Activated CD8-positive, alpha-beta memory T cell treated with anti-CD3 and anti-CD28 coated beads for 48 hours (primary cell): ENCODE data around the gene ORC5.
"Not testable (repeated sequence)": the region's sequence is repeated elsewhere in the genome, so short reads cannot be mapped to it uniquely, and the experiment has no call there.

ENCODE experiments used
- DNase-seq, 3 experiments: peaks; one replicate each; pipeline ENCODE4 v3.0.0-alpha.2; 2020; ENCODE audit warnings: low read depth in 2 of 3, low spot score in 2 of 3

The ORC5 gene

DNA sequence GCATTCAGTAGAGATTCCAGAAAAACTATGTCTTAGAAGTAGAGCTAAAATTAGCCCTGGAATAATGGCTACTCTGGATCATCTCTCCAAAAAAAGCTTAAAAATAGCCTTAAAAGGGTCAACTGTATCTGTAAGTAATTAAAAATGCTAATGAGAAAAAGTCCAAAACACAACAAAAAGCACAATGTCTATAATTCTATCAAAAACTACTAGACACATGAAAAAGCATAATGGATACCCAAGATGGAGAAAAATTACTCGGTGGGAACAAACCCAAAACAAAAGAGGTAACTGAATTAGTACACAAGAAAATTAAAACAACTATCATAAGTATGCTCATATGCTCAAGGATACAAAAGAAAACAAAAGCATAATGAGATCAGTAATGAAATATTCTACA is 15.4 kb downstream of the ORC5 start:
- no peak for DNase-seq

DNA sequence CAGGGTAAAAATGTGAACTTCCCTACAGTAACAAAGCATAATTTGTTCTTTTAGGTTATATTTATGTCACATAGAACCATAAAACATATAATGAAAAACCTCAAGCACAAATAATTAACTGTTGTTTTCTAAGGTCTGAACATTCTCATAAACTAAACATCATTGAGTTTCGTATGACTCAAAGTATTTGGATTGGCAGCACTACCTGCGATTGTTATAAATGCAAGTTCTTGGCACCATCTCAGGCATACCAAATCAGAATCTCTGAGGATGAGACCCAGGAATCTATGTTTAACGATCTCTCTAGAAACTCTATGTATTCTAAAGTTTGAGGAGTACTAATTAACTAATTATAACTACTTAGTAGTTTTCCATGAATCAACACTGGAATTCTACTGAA is 22.5 kb downstream of the ORC5 start:
- no peak for DNase-seq

DNA sequence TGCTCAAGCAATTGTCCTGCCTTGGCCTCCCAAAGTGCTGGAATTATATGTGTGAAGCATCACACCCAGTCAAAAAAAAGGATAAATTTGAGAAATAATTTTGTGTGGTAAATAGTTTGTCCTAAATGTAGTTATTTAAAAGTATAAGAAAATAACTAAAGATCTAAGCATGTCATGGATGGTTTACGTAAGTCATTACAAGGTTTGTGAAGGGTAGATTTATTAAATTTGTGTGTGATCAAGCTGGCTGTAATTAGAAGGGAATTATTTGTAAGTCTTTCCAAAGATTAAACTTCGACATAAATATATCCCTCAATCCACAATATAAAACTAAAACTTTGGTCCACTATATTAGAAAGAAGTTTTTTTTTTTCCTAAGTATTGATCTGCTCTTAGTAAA is 28.6 kb downstream of the ORC5 start:
- DNase-seq: no peak

DNA sequence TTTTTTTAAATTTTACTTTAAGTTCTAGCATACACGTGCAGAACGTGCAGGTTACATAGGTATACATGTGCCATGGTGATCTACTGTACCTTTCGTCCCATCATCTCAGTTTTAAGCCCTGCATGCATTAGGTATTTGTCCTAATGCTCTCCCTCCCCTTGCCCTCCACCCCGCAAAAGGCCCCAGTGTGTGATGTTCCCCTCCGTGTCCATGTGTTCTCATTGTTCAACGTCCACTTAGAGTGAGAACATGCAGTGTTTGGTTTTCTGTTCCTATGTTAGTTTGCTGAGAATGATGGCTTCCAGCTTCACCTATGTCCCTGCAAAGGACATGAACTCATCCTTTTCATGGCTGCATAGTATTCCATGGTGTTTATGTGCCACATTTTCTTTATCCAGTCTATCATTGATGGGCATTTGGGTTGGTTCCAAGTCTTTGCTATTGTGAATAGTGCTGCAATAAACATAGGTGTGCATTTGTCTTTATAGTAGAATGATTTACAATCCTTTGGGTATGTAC is 30.2 kb downstream of the ORC5 start:
- not testable (repeated sequence) for DNase-seq

DNA sequence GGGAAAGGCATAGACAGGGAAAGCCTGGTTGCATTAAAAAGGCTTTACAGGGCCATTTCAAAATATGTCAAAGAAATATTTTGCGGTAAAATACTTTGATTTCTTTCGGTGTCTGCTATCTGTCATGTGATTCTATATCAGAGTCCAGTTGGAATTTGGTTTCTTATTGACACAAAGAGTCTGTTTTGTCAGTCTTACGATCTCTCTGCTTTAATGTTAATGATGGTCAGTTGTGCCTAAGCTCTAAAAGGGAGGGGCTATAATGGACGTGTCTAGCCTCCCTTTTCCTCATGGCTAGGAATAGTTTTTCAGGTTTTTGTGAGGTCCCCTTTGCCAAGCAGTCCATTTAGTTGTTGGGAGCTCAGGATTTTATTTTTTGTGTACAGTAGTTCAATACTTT is 31.5 kb downstream of the ORC5 start:
- no peak for DNase-seq

DNA sequence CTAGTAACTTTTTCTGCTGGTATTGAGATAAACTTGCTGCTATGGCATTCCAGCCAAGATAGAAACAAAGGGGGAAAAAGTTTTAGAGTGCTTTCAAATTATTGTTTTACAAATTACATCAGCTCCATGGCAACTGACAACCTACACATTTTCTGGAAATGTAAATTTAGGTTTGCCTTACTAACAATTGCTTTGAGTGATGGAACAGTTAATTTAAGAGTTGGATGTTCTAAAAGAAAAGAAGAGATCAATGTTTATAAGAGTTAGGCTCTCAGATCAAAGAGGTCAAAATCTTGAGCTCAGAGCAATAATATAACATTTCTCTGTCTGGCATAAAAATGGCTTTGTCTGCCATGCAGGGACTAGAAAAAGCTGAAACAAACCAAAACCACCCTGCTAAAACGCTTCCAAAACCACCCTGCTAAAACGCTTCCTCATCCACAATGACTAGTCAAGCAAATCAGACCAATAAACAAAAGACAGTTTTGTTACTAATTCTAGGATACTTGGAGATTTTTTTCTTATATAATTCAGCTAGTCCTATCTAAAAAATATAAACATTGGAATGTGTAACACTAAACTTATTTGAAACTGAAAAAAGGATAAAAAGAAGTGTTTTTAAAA is 32.3 kb downstream of the ORC5 start:
- no peak for DNase-seq

DNA sequence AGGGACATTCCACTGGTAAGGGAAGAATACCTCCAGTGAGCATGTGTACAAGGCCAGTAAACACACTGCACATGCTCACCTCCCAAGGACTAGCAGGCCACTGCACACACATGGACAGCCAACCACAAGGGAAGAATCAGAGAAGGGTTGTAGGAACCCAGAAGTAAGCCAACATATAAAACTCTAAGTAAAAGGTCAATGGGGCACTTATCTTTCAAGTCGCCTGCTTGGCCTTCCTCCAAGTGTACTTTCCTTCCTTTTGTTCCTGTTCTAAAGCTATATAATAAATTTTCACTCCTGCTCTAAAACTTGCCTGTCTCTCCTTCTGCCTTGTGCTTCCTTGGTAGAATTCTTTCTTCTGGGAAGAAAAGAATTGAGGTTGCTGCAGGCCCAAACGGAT is 33.0 kb downstream of the ORC5 start:
- DNase-seq: no peak

DNA sequence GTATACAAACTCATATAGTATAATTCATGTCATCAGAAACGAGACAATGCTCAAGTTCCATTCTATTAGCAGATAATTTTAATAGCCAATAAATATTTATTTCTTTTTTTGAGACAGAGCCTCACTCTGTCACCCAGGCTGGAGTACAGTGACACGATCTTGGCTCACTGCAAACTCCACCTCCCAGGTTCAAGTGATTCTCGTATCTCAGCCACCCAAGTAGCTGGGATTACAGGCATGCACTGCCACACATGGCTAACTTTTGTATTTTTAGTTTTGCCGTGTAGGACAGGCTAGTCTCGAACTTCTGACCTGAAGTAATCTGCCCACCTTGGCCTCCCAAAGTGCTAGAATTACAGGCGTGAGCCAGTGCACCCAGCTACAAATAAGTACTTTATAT is 45.7 kb downstream of the ORC5 start:
- no peak for DNase-seq

DNA sequence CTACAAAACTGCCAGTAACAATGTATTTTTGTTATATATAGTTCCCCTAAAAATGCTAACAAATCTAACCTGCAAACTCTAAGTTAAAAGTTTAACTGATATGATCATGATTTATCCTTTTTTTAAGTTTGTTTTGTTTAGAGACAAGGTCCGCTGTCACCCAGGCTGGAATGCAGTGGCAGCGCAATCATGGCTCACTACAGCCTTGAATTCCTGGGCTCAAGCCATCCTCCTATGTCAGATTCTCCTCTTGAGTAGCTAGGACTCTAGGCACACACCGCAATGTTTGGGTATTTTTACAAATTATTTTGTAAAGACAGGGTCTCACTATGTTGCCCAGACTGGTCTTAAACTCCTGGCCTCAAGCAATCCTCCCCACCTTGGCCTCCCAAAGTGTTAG is 46.6 kb downstream of the ORC5 start:
- no peak for DNase-seq

DNA sequence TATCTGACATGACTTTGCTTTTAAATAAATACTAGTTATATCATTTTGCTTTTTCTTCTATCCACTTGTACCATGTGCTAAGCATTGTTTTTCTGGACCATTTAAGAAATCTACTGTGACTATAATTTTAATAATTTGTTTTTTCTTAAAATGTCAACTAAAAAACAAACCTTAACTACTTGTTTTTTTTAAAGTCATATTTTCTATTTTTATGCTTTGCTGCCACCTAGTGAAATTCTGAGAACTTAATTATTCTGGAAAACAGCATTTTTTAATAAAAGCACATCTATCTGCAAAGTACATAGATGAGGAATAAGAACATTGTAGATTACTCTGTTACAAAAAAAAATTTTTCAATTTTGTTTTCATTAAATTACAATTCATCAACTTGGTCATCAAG is 47.4 kb downstream of the ORC5 start:
- no peak for DNase-seq

DNA sequence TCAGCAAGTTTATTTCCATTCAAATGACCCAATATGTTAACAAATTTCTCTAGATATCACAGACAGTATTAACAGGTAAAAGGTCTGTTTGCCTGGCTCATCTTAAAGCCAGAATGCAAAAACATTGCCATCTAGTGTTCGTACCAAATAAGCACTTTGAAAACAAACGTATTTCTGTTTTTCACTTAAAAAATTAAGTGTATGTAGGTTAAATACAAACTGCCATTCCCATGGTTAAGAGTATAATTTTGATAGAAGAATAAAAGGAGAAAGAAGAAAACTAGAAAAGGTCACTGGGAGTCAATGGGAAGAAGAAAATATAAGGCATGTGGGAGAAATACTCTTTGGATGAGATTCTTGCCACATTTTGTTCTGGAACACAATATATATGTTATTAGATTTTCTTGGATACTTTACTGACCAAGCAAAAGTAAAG is 51.0 kb downstream of the ORC5 start:
- no peak for DNase-seq

DNA sequence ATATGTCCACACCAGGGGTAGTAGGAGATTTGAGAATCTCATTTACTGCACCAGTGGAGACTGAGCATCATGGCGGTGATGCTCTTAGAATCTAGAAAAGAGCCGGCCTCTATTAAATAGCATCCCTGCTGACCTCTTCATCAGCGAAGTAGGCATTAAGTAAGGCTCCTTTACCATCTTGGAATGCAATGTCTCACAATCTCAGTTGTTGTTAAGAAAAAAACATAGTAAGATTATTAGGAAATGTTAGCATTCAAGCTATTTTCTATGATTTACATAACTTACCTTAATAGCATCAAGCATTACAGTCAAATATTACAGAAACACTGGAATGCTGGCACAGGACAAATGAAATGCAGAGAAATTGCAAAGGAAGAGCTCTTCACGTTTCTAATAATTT is 54.5 kb downstream of the ORC5 start:
- DNase-seq: no peak

DNA sequence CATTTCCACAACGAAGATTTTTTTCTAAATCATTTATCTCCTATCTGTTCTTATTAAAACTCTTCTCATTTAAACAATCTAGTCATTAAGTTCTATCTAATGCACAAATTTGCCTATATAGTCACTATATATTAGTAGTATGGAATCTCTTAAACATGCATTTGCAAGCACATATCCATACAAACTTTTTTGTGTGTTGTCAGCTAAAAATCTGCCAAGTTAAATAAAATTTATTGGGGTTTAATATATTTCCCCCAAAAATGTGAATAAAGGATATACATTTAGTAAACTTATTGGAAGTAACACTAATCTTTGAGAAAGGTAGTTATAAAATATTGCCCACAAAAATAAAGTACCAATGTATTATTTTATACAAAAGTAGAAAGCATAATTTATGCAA is 55.3 kb downstream of the ORC5 start:
- no peak for DNase-seq

DNA sequence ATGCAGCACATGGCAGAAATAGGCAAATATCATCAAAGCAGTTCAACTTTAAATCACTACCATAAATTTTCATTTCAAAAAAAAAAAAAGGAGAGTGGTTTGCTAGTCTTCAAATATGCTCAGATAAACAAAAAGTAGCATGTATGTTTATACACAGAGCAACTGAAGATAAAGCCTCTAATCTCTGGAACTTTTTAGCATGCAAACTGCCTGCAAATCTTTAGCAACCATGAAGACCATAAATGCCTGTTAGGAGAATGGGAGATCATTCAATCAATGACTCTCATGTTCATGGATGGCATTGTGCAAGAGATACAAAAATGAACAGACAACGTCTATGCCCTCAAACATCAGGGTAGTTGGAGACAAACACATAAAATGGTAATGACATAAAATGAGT is 57.3 kb downstream of the ORC5 start:
- DNase-seq: no peak

DNA sequence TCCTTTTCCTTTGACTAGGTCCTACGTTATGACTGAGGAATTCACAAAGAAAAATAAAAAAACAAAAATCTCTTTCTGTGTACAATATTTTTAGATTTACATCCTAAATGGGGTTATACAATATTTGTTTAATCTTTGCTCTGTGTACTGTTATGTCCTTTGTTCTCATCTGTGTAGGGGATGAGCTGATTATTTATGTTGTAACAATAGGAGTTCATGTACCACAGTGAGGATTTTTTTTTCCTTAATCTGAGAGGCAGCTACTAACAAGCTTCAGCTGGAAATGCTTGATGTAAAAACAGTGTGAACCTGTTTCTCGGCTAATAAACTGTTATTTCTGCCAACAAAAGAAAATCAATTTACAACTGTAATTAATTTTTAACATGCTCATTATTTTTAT is 58.0 kb downstream of the ORC5 start:
- DNase-seq: no peak

DNA sequence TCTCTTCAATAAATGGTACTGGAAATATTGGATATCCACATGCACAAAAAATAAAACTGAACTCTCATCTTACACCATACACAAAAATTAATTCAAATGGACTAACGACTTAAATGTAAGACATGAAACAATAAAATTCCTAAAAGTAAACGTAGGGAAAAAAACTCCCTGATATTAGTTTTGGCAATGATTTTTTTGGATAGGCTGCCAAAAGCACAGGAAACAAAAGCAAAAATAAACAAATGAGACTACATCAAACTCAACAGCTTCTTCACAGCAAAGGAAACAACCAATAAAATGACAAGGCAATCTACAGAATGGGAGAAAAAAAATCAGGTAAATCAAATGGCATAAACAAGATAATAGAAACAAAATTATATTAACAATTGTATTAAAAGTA is 65.7 kb downstream of the ORC5 start:
- DNase-seq: no peak

DNA sequence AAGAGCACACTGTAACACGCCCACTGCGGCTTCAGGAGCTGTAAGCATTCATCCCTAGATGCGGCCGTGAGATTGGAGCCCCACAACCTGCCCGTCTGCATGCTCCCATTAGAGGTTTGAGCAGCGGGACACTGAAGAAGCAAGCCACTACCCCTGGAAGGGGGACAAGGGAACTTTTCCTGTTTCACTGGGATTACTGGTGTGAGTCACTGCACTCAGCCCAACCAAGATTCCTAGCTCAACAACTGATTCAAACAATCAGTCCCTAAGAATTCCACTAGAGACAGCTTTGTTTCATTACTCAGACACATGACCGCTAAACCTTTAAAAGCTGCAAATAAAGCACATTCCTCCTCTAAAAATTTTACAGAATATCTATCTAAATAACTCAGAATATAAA is 69.8 kb downstream of the ORC5 start:
- no peak for DNase-seq

DNA sequence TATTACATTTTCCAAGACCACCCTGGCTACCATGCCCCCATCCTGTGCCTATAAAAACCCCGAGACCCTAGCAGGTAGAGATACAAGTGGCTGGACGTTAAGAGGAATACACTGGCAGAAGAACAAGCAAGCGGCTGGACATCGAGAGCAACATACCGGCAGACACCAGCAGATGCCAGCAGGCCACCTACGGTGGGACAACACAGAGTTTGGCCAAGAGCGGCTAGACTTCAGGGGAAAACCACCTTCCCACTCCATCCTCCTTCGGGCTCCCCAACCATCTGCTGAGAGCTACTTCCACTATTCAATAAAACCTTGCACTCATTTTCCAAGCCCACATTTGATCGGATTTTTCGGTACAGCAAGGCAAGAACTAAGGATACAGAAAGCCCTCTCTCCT is 70.3 kb downstream of the ORC5 start:
- no peak for DNase-seq

DNA sequence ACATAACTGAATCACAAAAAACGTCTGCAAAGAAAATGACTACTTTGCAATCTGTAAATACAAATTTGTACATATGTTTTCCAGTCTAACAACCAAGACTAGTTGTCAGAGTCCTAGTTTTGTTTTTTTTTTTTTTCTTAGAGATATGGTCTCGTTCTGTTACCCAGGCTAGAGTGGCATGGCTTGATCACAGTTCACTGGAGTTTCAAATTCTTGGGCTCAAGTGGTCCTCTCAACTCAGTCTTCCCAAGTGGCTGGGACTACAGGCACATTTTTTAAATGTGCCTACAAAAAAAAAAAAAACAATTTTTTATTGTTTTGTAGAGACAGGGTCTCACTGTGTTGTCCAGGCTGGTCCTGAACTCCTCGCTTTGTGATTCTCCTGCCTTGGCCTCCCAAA is 70.8 kb downstream of the ORC5 start:
- DNase-seq: no peak

DNA sequence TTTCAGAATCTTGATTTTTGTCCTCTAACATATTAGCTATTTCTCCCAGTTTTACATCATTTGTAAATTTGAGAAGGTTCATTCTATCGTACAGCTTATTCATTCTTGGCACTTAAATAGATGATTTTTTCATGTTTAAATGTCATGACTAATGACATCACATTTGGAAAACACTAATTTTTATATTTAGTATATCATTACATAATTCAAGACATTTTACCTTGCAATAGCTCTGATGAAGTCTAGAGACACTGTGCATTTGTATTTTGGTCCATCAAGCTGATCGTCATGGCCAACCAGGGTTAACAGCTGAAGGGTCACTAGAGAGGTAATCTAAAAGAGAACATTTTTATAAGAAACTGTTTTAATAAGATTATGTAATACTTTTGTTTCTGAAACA is 71.3 kb downstream of the ORC5 start:
- no peak for DNase-seq

DNA sequence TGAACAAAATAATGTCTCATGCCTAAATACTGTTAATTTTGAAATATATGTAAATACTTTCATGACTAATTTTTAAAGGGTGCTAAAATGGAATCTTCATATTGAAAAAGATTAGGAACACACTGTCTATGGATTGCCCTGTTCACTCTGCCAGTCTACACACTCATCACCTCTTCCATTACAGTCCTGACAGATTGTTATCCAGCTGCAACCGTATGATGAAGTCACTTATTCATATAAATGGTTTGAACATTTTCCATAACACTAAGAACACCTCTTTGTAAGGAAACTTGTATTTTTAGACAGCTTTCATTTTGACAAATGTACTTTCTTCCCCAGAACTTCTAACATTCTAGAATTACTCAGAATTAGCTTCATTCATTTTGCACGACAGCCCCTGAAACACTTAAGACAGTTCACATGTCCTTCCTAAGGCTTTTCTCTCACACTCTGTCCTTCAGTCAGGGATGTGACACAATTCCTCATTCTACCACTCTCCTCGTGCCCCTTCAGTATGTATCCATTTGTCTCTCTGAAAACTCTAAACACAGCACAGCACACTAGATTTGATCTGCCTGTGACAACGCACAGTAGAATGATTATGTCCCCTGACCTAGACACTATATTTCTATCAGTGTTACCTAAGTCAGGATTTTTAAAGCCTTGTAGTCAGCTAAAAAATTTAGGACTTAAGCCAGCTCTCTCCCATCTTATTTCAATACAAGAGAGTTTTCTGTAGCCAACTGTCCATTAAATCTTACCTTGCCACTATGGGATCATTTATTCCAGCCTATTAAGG is 71.9 kb downstream of the ORC5 start:
- DNase-seq: no peak

DNA sequence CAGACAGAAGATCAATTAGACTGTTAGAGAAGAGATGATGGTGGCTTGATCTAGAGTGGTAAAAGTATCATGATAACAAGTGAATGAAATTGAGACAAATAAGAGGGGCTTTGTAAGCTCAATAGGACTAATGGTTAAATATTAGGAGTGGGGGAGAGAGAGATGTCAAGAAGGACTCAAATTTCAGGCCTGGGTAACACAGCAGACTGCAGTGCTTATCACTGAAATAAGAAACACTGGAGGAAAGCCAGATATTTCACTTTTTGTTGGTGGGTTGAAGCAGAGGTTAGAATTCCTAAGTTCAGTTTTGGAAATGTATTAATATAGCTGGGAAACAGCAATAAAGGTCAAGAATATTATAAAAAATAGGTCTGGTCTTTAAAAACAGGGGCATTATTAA is 74.6 kb downstream of the ORC5 start:
- DNase-seq: no peak

DNA sequence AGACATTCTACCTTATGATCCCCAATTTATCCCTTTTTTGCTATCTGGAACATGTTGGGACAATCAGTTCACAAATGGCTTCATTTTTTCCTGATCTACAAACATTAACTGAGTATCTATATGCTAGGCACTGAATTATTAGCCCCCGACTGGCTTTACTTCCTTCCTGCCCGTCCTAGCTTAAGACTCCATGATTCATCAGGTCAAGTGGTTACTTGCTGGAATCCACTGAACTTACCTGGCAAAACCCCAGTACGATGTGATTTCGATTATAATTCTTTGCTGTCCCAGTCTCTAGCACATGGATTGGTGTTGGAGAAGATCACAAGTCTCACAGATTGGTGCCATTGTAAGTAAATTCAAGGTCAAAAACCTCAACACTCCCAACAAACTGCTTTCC is 77.1 kb downstream of the ORC5 start:
- DNase-seq: no peak
